OCI-LY3 (cell line): ENCODE results near the gene PARVA.

Experiments
- H2AFZ ChIP-seq: fragments of 200-600, 300-600 bp; shearing (Covaris generic); 2 replicates; pipeline ENCODE4 v1.6.0; 2014; ENCODE audit warnings: antibody characterized with exemption, low read depth, low read length
- H3K27ac ChIP-seq: fragments of 200-600, 300-600 bp; sonication (generic); 2 replicates; pipeline ENCODE4 v1.5.1; 2014; ENCODE audit warnings: mild to moderate bottlenecking, low read length, moderate library complexity, mixed read lengths
- H3K27me3 ChIP-seq: fragments of 200-600, 300-600 bp; sonication (generic); 2 replicates; pipeline ENCODE4 v1.6.1; 2014; ENCODE audit warnings: low read depth, low read length, mixed read lengths
- H3K36me3 ChIP-seq: fragments of 200-600, 300-600 bp; sonication (generic); replicated peaks from 2 replicates; pipeline ENCODE3; 2014; ENCODE audit warnings: low read depth, low read length, mixed read lengths
- H3K4me1 ChIP-seq: fragments of 300-600, 200-600 bp; sonication (generic); 2 replicates; pipeline ENCODE4 v1.6.1; 2014; ENCODE audit warnings: low read length, mixed read lengths
- H3K4me2 ChIP-seq: fragments of 200-600, 300-600 bp; sonication (generic); 2 replicates; pipeline ENCODE4 v1.6.1; 2014; ENCODE audit warnings: low read length, mixed read lengths
- H3K4me3 ChIP-seq: fragments of 300-600, 200-600 bp; sonication (generic); 2 replicates; pipeline ENCODE4 v1.5.1; 2014; ENCODE audit warnings: antibody characterized with exemption, mild to moderate bottlenecking, low read length, moderate library complexity
- H3K79me2 ChIP-seq: fragments of 300-600, 200-600 bp; shearing (Covaris generic); 2 replicates; pipeline ENCODE4 v1.6.1; 2014; ENCODE audit warnings: mild to moderate bottlenecking, low read length, mixed read lengths
- H3K9ac ChIP-seq: fragments of 300-600, 200-600 bp; shearing (Covaris generic); 2 replicates; pipeline ENCODE4 v1.6.0; 2014; ENCODE audit warnings: mild to moderate bottlenecking, low read length, moderate library complexity
- H3K9me3 ChIP-seq: fragments of 200-600, 300-600 bp; shearing (Covaris generic); 2 replicates; pipeline ENCODE4 v1.6.1; 2014; ENCODE audit warnings: low read length, mixed read lengths; ENCODE audit not compliant: insufficient read depth
- H4K20me1 ChIP-seq: fragments of 200-600, 300-600 bp; sonication (generic); 2 replicates; pipeline ENCODE4 v1.6.1; 2016; ENCODE audit warnings: low read length, mixed read lengths; ENCODE audit not compliant: insufficient read depth
- CTCF ChIP-seq: fragments of 200-600, 300-600 bp; sonication (generic); IDR thresholded peaks from 2 replicates; pipeline ENCODE4 v1.5.1; 2014; ENCODE audit warnings: antibody characterized with exemption, low read length, low read depth
- EZH2phosphoT487 ChIP-seq: fragments of 200-600 bp; shearing (Covaris generic); IDR thresholded peaks from 2 replicates; pipeline ENCODE4 v1.6.1; 2018; ENCODE audit warnings: antibody characterized with exemption, mixed run types, low read depth

Gene PARVA

DNA sequence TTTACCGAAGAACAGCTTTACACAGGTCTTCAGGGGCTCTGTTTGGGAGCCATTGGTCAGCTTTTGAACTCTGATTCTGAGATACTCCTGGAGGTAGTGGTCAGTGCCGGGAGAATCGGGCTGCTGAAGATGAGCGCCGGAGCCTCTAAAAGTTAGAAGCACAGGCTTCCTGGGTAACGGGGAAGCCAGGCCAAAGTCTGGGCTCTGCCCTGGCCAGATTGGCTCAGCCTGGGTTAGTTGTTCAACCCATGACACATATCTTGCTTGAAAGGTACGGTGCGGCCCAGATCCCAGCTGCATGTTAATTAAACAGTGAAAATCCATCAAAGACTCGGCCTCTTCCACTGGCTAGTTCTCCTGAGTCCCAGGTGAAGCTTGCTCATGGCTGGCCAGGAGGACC is 18.0 kb downstream of the PARVA start:
- Histone ChIP-seq H3K4me2 (no peak overlapping the region), H3K9me3 (peaks cover 3% of the 10 kb centered on the region), H4K20me1 (no peaks in the 10 kb centered on the region), H3K36me3 (no peaks in the 10 kb centered on the region), H3K4me3 (no peak overlapping the region), H3K4me1 (no peaks in the 10 kb centered on the region), H2AFZ (no peak overlapping the region), H3K9ac (no peak overlapping the region), H3K27me3 (0 out of 2 replicates have a peak, but pooled peaks cover 5% of the 10 kb centered on the region), H3K79me2 (no peaks in the 10 kb centered on the region), H3K27ac (no peak overlapping the region)
- no peak for TF ChIP-seq EZH2phosphoT487

DNA sequence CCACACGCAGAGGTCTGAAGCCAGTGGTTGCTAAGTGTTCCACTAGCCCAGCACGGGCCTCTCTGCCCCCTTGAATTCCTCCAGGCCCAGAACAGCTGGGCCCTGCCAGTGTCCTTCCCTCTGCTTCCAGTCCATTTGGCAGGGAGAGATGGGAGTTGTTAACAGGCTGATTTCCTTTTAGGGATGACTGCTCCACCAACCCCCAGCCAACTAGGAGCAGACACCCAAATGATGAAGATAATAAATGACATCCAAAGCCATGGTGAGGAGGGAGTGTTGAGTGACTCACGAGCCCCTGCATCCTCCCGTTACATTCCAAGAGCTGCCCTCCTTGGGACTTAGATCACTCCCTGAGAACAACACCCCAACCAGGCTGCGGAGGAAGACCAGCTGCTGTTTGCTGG is 20.6 kb downstream of the PARVA start:
- H4K20me1 ChIP-seq, result no peaks in the 10 kb centered on the region
- H3K4me3 ChIP-seq, result no peak overlapping the region
- no peaks in the 10 kb centered on the region for H3K4me1 ChIP-seq
- no peak for TF ChIP-seq CTCF
- no peak for TF ChIP-seq EZH2phosphoT487
- H3K27me3 ChIP-seq, result no peaks in the 10 kb centered on the region
- no peaks in the 10 kb centered on the region for H3K79me2 ChIP-seq
- H3K9ac ChIP-seq, result no peak overlapping the region
- no peak overlapping the region for H3K27ac ChIP-seq
- H3K4me2 ChIP-seq, result no peak overlapping the region
- no peak overlapping the region for H2AFZ ChIP-seq
- H3K9me3 ChIP-seq, result peaks cover 3% of the 10 kb centered on the region
- no peaks in the 10 kb centered on the region for H3K36me3 ChIP-seq

DNA sequence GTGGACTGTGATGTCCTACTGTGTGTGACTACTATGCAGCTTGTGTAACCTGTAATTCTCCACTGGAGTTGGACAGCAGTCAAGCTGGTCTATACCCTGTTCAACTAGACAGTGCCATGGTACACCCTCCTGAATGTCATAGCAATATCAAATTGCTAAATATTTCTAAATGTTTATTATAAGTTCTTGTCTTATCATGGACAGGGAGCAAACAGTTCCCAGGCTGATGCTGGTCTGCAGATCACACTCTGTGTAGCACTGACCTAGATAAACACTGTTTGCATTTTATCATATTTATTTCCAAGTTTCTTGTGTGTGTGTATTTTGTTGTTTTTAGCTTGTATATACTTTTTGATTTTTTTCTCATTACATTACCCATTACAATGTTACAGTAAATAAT is 22.0 kb downstream of the PARVA start:
- no peaks in the 10 kb centered on the region for H3K79me2 ChIP-seq

GRCh38 chr11:12402025-12402424 is 24.7 kb downstream of the PARVA start:
- Histone ChIP-seq H3K4me1 (no peaks in the 10 kb centered on the region), H3K9me3 (no peaks in the 10 kb centered on the region), H3K9ac (no peak overlapping the region), H3K27ac (no peak overlapping the region), H2AFZ (no peak overlapping the region), H3K4me2 (no peak overlapping the region), H3K4me3 (no peak overlapping the region), H3K36me3 (no peaks in the 10 kb centered on the region), H4K20me1 (no peaks in the 10 kb centered on the region), H3K27me3 (no peaks in the 10 kb centered on the region), H3K79me2 (no peaks in the 10 kb centered on the region)
- TF ChIP-seq EZH2phosphoT487, result no peak
- no peak for TF ChIP-seq CTCF

More for the DNA sequence above, 22.0 kb downstream of the PARVA start:
- Histone ChIP-seq H3K9ac (no peak overlapping the region), H2AFZ (no peak overlapping the region), H3K4me2 (no peak overlapping the region), H3K9me3 (peaks cover 3% of the 10 kb centered on the region), H4K20me1 (no peaks in the 10 kb centered on the region), H3K36me3 (no peaks in the 10 kb centered on the region), H3K27me3 (no peaks in the 10 kb centered on the region), H3K4me1 (no peaks in the 10 kb centered on the region), H3K4me3 (no peak overlapping the region), H3K27ac (no peak overlapping the region)
- TF ChIP-seq EZH2phosphoT487, result no peak
- TF ChIP-seq CTCF, result no peak

DNA sequence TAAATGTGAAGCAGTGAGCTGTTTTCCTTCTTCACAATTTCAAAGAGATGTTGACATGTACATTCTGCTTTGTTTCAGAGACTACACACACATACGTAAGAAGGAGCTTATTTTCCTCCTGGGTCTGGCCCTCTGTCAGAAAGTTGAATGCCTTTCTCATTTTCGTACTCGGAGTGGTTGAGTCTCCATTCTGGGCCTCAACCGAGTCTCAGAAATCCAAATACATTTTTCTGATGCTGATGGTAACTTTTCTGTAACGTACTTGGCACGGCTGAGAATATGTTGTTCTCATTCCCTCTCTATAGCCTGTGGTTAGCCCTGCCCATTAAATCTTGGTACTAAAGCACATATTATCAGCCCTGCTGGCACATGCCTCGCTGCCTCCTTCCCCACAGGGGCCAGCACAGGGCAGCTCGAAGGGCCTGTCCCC is 25.3 kb downstream of the PARVA start:
- Histone ChIP-seq H3K9me3 (no peaks in the 10 kb centered on the region), H3K4me1 (no peaks in the 10 kb centered on the region), H4K20me1 (no peaks in the 10 kb centered on the region), H3K79me2 (no peaks in the 10 kb centered on the region), H3K27me3 (no peaks in the 10 kb centered on the region), H2AFZ (no peak overlapping the region), H3K36me3 (no peaks in the 10 kb centered on the region), H3K4me2 (no peak overlapping the region), H3K27ac (no peak overlapping the region), H3K9ac (no peak overlapping the region), H3K4me3 (no peak overlapping the region)
- no peak for TF ChIP-seq EZH2phosphoT487
- no peak for TF ChIP-seq CTCF
